ENCODE data around the gene UBAC1. TPM values are rescaled to one million over a fixed set of nuclear protein-coding genes. Genes with fewer than 3 reads are reported as not detected.

UBAC1 gene
- total RNA-seq, 1 experiment from 2014 or later: 54.8 TPM

GRCh38 chr9:135993409-135993742 is 32.2 kb upstream of the UBAC1 start:
- peaks cover 12 to 32% of the 10 kb centered on the region in 2 experiments for H3K4me1 ChIP-seq (ENCODE audit: control insufficient read depth in 1 of 2, insufficient read depth in 2 of 2, low read length in 2 of 2)
- H3K27me3 ChIP-seq (ENCODE audit: insufficient read depth, low read length): no peaks in the 10 kb centered on the region
- ChIA-PET CTCF (no interaction called here), POLR2A (no interaction called here), RAD21 (ENCODE audit: low non-redundant PET in 1 of 2, low total read pairs in 2 of 2, uncharacterized antibody in 2 of 2, unreplicated experiment in 2 of 2) (no interaction called here)
- no peaks in the 10 kb centered on the region for H3K9me3 ChIP-seq (ENCODE audit: control insufficient read depth in 1 of 2, insufficient read depth in 1 of 2, low read depth in 1 of 2, low read length in 2 of 2)
- H3K9me2 ChIP-seq (ENCODE audit: insufficient read depth): no peaks in the 10 kb centered on the region
- peak overlapping the region; percentile 74 for H3K4me2 ChIP-seq (ENCODE audit: low read length)
- H3K9ac ChIP-seq (ENCODE audit: low read length): no peak overlapping the region
- H4K20me1 ChIP-seq (ENCODE audit: insufficient read depth): no peaks in the 10 kb centered on the region
- no peak for ATAC-seq
- no TSS peak for BruUV-seq (replicated peaks)
- DNase-seq (ENCODE audit: low read depth, low spot score): no peak
- intact Hi-C loops (cut with micrococcal nuclease): no loop called here
- no peaks in the 10 kb centered on the region for H3K79me2 ChIP-seq (ENCODE audit: insufficient read depth, low read length)
- peak overlapping the region; percentile 50; the same call in 1 of the 2 replicates for H3K27ac ChIP-seq (ENCODE audit: low read depth, low read length)
- no peak overlapping the region for H3K4me3 ChIP-seq (replicated peaks in 1 of 2; ENCODE audit: low read depth in 1 of 2, low read length in 2 of 2)
- no peaks in the 10 kb centered on the region for H3K36me3 ChIP-seq (ENCODE audit: control insufficient read depth in 1 of 2, insufficient read depth in 2 of 2, low read length in 2 of 2)
- TF ChIP-seq SRF (IDR thresholded peaks at IDR 0.05; ENCODE audit: low read depth) (no peak), ELF1 (IDR thresholded peaks at IDR 0.05; ENCODE audit: borderline replicate concordance, low read depth) (no peak), YY1 (IDR thresholded peaks at IDR 0.05; ENCODE audit: extremely low read depth, insufficient replicate concordance, low read depth, low read length) (no peak), JUND (IDR thresholded peaks at IDR 0.05) (no peak), EZH2 (IDR thresholded peaks at IDR 0.05) (no peak), MAX (IDR thresholded peaks at IDR 0.05) (no peak), REST (IDR thresholded peaks at IDR 0.05; ENCODE audit: low read depth) (no peak), ATF3 (IDR thresholded peaks at IDR 0.05) (no peak), ZFX (IDR thresholded peaks at IDR 0.05) (no peak), TCF7L2 (IDR thresholded peaks at IDR 0.05; ENCODE audit: borderline replicate concordance, extremely low read depth, insufficient read depth, insufficient read length) (no peak)
- no peak overlapping the region for H2AFZ ChIP-seq (ENCODE audit: low read depth, low read length, poor library complexity, severe bottlenecking)
